K562 (cell line): ENCODE measurements around the gene HMGCL. TPM values are rescaled to one million over a fixed set of nuclear protein-coding genes. Genes with fewer than 3 reads are reported as not detected.

ENCODE experiments used
- ARID4B ChIP-seq: sonication (generic); formaldehyde crosslinking; IDR thresholded peaks from 2 replicates; pipeline ENCODE4 v1.8.0; 2022; ENCODE audit warnings: mild to moderate bottlenecking, missing genetic modification reagents
- ATF1 ChIP-seq, 2 experiments: fragments of 450-650 bp in 1 of 2; IDR thresholded peaks; 2 replicates each; pipeline ENCODE4 v1.6.1; 2016; ENCODE audit warnings: missing compliant biosample characterization in 1 of 2, missing genetic modification characterization in 1 of 2
- HMG20A ChIP-seq: fragments of 450-650 bp; formaldehyde crosslinking; conservative IDR thresholded peaks from 2 replicates; pipeline ENCODE4 v1.4.0; 2020; ENCODE audit warnings: mild to moderate bottlenecking, mixed read lengths
- JUN ChIP-seq, 2 experiments: sonication (generic) in 1 of 2; formaldehyde crosslinking in 1 of 2; IDR thresholded peaks; 2 replicates each; pipeline versions ENCODE4 v1.6.1 to v1.8.0; 2012 to 2022; ENCODE audit warnings: borderline replicate concordance in 2 of 2, mild to moderate bottlenecking in 2 of 2, improper control_type of control experiment in 1 of 2, low read depth in 1 of 2, low read length in 1 of 2, missing genetic modification reagents in 1 of 2
- SP1 ChIP-seq: sonication (generic); formaldehyde crosslinking; IDR thresholded peaks from 2 replicates; pipeline ENCODE4 v1.8.1; 2022; ENCODE audit warnings: mild to moderate bottlenecking, missing genetic modification reagents
- ZNF197 ChIP-seq: fragments of 200-800 bp; sonication (Bioruptor generic); IDR thresholded peaks from 2 replicates; pipeline ENCODE4 v1.6.1; 2016; ENCODE audit warnings: low read depth, missing genetic modification characterization, missing compliant biosample characterization
- ZNF224 ChIP-seq: sonication (generic); formaldehyde crosslinking; IDR thresholded peaks from 2 replicates; pipeline ENCODE4 v1.8.0; 2022; ENCODE audit warnings: mild to moderate bottlenecking, missing genetic modification reagents
- polyA plus RNA-seq, 8 experiments: library from polyadenylated mRNA; depleted of rRNA in 4 of 8; stranded (reverse) in 5 of 8; unstranded in 3 of 8; fragments of >200 nt; fragmentation: Nextera tagmentation in 2 of 8; fragmentation: Illumina TruSeq in 1 of 8; extraction: Ambion mirVana in 2 of 8; extraction: Trizol in 1 of 8; gene quantifications; 2 replicates each; pipeline versions ENCODE4 v1.2.1 to v1.2.3, GENCODE V29; 2011 to 2014; ENCODE audit warnings: inconsistent platforms in 1 of 8, missing spikeins in 1 of 8
- total RNA-seq, 7 experiments: library from RNA; depleted of rRNA in 6 of 7; stranded (reverse); fragments of >200 nt in 6 of 7; fragmentation: Illumina TruSeq in 2 of 7; extraction: Trizol in 2 of 7; gene quantifications; 2 replicates each; pipeline versions ENCODE4 v1.2.1 to v1.2.3, GENCODE V29; 2011 to 2021; ENCODE audit warnings: low replicate concordance in 1 of 7
- TF ChIP-seq, protein P1 (sequence below), 3 experiments: fragments of 200-800 bp in 1 of 3; fragments of 250-450 bp in 1 of 3; fragments of 450-650 bp in 1 of 3; sonication (Bioruptor Pico) in 1 of 3; sonication (Bioruptor generic) in 1 of 3; formaldehyde crosslinking in 1 of 3; IDR thresholded peaks; 2 replicates each; pipeline versions ENCODE4 v1.6.1 to v1.8.0; 2016 to 2022; ENCODE audit warnings: mild to moderate bottlenecking in 2 of 3, missing genetic modification characterization in 2 of 3, missing compliant biosample characterization in 1 of 3, moderate library complexity in 1 of 3
- TF ChIP-seq, protein P2 (sequence below): fragments of 450-650 bp; IDR thresholded peaks from 2 replicates; pipeline ENCODE4 v1.6.1; 2018; ENCODE audit not compliant: partially characterized antibody
- TF ChIP-seq, protein P3 (sequence below): sonication (generic); formaldehyde crosslinking; IDR thresholded peaks from 2 replicates; pipeline ENCODE4 v1.8.0; 2022; ENCODE audit warnings: missing genetic modification reagents, mild to moderate bottlenecking, moderate library complexity, borderline replicate concordance

The HMGCL gene
- total and polyA plus RNA-seq, 9 of the 15 experiments (the other 6 are each of a cell fraction or from before 2014, with no cell fraction given) = 18.0 to 82.2 (median 24.2) TPM

DNA sequence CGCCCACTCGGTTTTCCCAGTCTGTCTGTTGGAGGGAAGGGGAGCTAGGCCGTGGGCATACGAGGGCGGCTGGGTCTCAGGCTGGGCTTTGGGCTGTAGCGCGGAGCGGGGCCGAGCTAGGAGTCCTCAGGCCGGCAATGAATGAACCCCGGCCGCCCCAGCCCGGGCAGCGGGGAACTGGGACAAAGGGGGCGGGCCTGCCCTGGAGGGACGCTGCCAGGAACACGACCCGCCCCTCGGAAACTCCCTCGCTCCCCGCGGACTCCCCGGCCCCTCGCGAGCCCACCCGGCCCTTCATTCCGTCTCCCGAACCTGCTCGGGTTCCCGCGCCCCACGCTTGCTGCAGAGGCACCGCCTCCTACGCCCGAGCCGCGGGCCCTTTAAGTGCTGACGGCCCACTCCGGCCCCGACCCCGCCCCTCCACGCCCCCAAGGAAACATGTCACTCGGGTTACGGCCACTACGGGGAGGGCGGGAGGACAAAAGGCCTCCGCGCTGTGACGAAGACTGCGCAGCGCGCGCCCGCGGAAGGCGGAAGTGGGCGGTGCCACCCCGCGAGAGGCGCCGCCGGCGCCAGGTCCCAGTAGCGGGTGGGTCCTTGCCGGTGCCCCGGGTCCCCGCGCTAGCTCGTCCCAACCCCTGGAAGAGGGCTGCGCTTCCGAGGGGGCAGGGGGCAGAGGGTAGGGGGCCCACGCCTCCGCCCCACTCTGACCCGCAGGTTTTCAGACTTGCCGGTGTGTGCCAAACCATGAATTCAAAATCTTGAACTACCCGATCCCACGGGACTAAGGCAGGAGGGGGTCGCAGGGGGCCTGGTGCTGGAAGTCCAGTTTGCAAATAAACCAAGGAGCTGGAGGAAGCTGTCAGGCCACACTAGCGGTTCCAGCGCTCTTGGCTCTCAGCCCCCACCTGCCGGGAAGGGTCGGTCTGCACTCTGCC lies 24.6 kb downstream of the HMGCL start, which contains the start of gene GALE (continued):
- TF ChIP-seq HMG20A (CRISPR knock-in tag) (no peak), SP1 (peak; percentile 96), ZNF197 (CRISPR knock-in tag) (peak; percentile 62; the same call in 1 of the 2 replicates), ARID4B (CRISPR knock-in tag) (0 out of 2 replicates have a peak, but pooled peaks have one; percentile 24), JUN (IDR thresholded peaks at IDR 0.05; ENCODE audit: borderline replicate concordance, low read depth, low read length) (0 out of 2 replicates have a peak, but pooled peaks have one; percentile 75), JUN (CRISPR knock-in tag; IDR thresholded peaks at IDR 0.05; ENCODE audit: borderline replicate concordance) (no peak), ATF1 (CRISPR knock-in tag; IDR thresholded peaks at IDR 0.05) (peak; percentile 67), ATF1 (tag; IDR thresholded peaks at IDR 0.05) (peak; percentile 90), ZNF224 (0 out of 2 replicates have a peak, but pooled peaks have one; percentile 83)
- TF ChIP-seq, protein P1, sequence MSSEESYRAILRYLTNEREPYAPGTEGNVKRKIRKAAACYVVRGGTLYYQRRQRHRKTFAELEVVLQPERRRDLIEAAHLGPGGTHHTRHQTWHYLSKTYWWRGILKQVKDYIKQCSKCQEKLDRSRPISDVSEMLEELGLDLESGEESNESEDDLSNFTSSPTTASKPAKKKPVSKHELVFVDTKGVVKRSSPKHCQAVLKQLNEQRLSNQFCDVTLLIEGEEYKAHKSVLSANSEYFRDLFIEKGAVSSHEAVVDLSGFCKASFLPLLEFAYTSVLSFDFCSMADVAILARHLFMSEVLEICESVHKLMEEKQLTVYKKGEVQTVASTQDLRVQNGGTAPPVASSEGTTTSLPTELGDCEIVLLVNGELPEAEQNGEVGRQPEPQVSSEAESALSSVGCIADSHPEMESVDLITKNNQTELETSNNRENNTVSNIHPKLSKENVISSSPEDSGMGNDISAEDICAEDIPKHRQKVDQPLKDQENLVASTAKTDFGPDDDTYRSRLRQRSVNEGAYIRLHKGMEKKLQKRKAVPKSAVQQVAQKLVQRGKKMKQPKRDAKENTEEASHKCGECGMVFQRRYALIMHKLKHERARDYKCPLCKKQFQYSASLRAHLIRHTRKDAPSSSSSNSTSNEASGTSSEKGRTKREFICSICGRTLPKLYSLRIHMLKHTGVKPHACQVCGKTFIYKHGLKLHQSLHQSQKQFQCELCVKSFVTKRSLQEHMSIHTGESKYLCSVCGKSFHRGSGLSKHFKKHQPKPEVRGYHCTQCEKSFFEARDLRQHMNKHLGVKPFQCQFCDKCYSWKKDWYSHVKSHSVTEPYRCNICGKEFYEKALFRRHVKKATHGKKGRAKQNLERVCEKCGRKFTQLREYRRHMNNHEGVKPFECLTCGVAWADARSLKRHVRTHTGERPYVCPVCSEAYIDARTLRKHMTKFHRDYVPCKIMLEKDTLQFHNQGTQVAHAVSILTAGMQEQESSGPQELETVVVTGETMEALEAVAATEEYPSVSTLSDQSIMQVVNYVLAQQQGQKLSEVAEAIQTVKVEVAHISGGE (CRISPR knock-in tag; IDR thresholded peaks at IDR 0.05) = peak in 2 of 3 experiments; percentile 45 to 87; a peak in 2 of 6 replicates
- TF ChIP-seq, protein P2, sequence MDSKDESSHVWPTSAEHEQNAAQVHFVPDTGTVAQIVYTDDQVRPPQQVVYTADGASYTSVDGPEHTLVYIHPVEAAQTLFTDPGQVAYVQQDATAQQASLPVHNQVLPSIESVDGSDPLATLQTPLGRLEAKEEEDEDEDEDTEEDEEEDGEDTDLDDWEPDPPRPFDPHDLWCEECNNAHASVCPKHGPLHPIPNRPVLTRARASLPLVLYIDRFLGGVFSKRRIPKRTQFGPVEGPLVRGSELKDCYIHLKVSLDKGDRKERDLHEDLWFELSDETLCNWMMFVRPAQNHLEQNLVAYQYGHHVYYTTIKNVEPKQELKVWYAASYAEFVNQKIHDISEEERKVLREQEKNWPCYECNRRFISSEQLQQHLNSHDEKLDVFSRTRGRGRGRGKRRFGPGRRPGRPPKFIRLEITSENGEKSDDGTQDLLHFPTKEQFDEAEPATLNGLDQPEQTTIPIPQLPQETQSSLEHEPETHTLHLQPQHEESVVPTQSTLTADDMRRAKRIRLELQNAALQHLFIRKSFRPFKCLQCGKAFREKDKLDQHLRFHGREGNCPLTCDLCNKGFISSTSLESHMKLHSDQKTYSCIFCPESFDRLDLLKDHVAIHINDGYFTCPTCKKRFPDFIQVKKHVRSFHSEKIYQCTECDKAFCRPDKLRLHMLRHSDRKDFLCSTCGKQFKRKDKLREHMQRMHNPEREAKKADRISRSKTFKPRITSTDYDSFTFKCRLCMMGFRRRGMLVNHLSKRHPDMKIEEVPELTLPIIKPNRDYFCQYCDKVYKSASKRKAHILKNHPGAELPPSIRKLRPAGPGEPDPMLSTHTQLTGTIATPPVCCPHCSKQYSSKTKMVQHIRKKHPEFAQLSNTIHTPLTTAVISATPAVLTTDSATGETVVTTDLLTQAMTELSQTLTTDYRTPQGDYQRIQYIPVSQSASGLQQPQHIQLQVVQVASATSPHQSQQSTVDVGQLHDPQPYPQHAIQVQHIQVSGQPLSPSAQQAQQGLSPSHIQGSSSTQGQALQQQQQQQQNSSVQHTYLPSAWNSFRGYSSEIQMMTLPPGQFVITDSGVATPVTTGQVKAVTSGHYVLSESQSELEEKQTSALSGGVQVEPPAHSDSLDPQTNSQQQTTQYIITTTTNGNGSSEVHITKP = no peak
- TF ChIP-seq, protein P3, sequence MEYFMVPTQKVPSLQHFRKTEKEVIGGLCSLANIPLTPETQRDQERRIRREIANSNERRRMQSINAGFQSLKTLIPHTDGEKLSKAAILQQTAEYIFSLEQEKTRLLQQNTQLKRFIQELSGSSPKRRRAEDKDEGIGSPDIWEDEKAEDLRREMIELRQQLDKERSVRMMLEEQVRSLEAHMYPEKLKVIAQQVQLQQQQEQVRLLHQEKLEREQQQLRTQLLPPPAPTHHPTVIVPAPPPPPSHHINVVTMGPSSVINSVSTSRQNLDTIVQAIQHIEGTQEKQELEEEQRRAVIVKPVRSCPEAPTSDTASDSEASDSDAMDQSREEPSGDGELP (CRISPR knock-in tag) = peak; percentile 75; the same call in 1 of the 2 replicates
